B cell (primary cell): ENCODE results near the gene MATR3. TPM values are rescaled to one million over a fixed set of nuclear protein-coding genes. Genes with fewer than 3 reads are reported as not detected.

Source experiments
- ATAC-seq: fragments of 200-7000 bp; cut with Tn5 transposase; one replicate; pipeline ENCODE4 v1.10.0; 2021; ENCODE audit warnings: low read depth, mild to moderate bottlenecking, moderate number of reproducible peaks, moderate library complexity
- CTCF ChIA-PET: fragments of 350-600 bp; sonication (Branson Sonifier 250); formaldehyde crosslinking; loops from one replicate; lab custom pipeline; 2021; ENCODE audit warnings: antibody characterized with exemption, inconsistent platforms; lab: Charles Lee
- POLR2A ChIA-PET: fragments of 350-600 bp; sonication (Branson Sonifier 250); formaldehyde crosslinking; loops from one replicate; lab custom pipeline; 2021; ENCODE audit warnings: antibody characterized with exemption; lab: Charles Lee
- DNase-seq: peaks from one replicate; pipeline ENCODE4 v3.0.0; 2013
- H2AFZ ChIP-seq: 2 replicates; pipeline ENCODE4 v1.6.1; 2012; ENCODE audit warnings: mild to moderate bottlenecking, low read depth, low read length; ENCODE audit not compliant: insufficient read depth, poor library complexity, severe bottlenecking
- H3K27ac ChIP-seq, 2 donors: 1 replicate in 1 of 2; 2 replicates in 1 of 2; pipeline ENCODE4 v1.5.1; 2012 to 2013; ENCODE audit warnings: low read length in 2 of 2, mild to moderate bottlenecking in 2 of 2, moderate library complexity in 1 of 2
- H3K27me3 ChIP-seq, 4 experiments: fragments of 200-600 bp in 1 of 4; sonication (generic) in 1 of 4; replicated peaks in 1 of 4; 1 replicate in 2 of 4; 2 replicates in 2 of 4; pipeline versions ENCODE4 v1.6.1 to v1.7.0; 2013 to 2016; ENCODE audit warnings: low read length in 3 of 4, mild to moderate bottlenecking in 2 of 4, mixed read lengths in 1 of 4, moderate library complexity in 1 of 4; ENCODE audit not compliant: insufficient read depth in 4 of 4, control insufficient read depth in 3 of 4; ENCODE audit errors: control extremely low read depth in 1 of 4
- H3K36me3 ChIP-seq, 2 experiments: replicated peaks in 1 of 2; 1 replicate in 1 of 2; 2 replicates in 1 of 2; pipeline versions ENCODE4 v1.6.1 to v1.7.1; 2013; ENCODE audit warnings: low read length in 1 of 2; ENCODE audit not compliant: insufficient read depth in 2 of 2, control insufficient read depth in 1 of 2; ENCODE audit errors: control extremely low read depth in 1 of 2, extremely low read depth in 1 of 2
- H3K4me1 ChIP-seq, 2 donors: fragments of 200-600 bp in 1 of 2; sonication (generic) in 1 of 2; 1 replicate in 1 of 2; 2 replicates in 1 of 2; pipeline versions ENCODE4 v1.5.1 to v1.6.1; 2013 to 2017; ENCODE audit warnings: low read length in 2 of 2; ENCODE audit not compliant: control insufficient read depth in 2 of 2, insufficient read depth in 2 of 2
- H3K4me2 ChIP-seq: replicated peaks from 2 replicates; pipeline ENCODE3; 2012; ENCODE audit warnings: mild to moderate bottlenecking, low read depth, low read length; ENCODE audit not compliant: poor library complexity, severe bottlenecking
- H3K4me3 ChIP-seq, 5 experiments: fragments of 200-600 bp in 1 of 5; sonication (generic) in 1 of 5; 1 replicate in 3 of 5; 2 replicates in 2 of 5; pipeline versions ENCODE4 v1.5.1 to v1.7.0; 2011 to 2016; ENCODE audit warnings: low read length in 4 of 5, mild to moderate bottlenecking in 4 of 5, low read depth in 2 of 5, control low read depth in 1 of 5, moderate library complexity in 1 of 5; ENCODE audit not compliant: insufficient read depth in 1 of 5; ENCODE audit errors: control extremely low read depth in 1 of 5, extremely low read depth in 1 of 5
- H3K79me2 ChIP-seq: fragments of 200-600 bp; sonication (generic); one replicate; pipeline ENCODE4 v1.6.0; 2016; ENCODE audit warnings: low read length; ENCODE audit not compliant: control insufficient read depth, insufficient read depth
- H3K9ac ChIP-seq: fragments of 200-600 bp; sonication (generic); 2 replicates; pipeline ENCODE4 v1.6.1; 2017; ENCODE audit warnings: mild to moderate bottlenecking, low read length, moderate library complexity
- H3K9me3 ChIP-seq, 3 donors: one replicate each; pipeline versions ENCODE4 v1.6.1 to v1.7.1; 2013; ENCODE audit warnings: low read length in 2 of 3; ENCODE audit not compliant: control insufficient read depth in 2 of 3, insufficient read depth in 1 of 3; ENCODE audit errors: control extremely low read depth in 1 of 3
- H4K20me1 ChIP-seq: 2 replicates; pipeline ENCODE4 v1.6.0; 2012; ENCODE audit warnings: mild to moderate bottlenecking, low read length; ENCODE audit not compliant: insufficient read depth, control insufficient read depth, poor library complexity, severe bottlenecking
- H3K27ac Mint-ChIP-seq: one replicate; pipeline ENCODE4 v1.8.0; 2021; ENCODE audit warnings: mixed read lengths
- H3K27me3 Mint-ChIP-seq: one replicate; pipeline ENCODE4 v1.8.0; 2021; ENCODE audit warnings: mixed read lengths
- H3K4me1 Mint-ChIP-seq: one replicate; pipeline ENCODE4 v1.8.0; 2021; ENCODE audit warnings: mixed read lengths
- H3K4me3 Mint-ChIP-seq: one replicate; pipeline ENCODE4 v1.8.0; 2021; ENCODE audit warnings: mixed read lengths
- H3K9me3 Mint-ChIP-seq: one replicate; pipeline ENCODE4 v1.8.0; 2022; ENCODE audit warnings: mixed read lengths; ENCODE audit not compliant: insufficient read depth
- CTCF ChIP-seq: fragments of 200-600 bp; IDR thresholded peaks from one replicate; pipeline ENCODE4 v1.8.0; 2022; ENCODE audit warnings: antibody characterized with exemption, mild to moderate bottlenecking
- EZH2 ChIP-seq: IDR thresholded peaks from 2 replicates; pipeline ENCODE4 v1.6.1; 2012; ENCODE audit warnings: borderline replicate concordance, low read depth, mild to moderate bottlenecking, moderate library complexity, low read length; ENCODE audit not compliant: insufficient read depth, poor library complexity, severe bottlenecking
- WGBS: methylation state at CpG from one replicate; pipeline ENCODE4 v1.1.5; 2013; ENCODE audit warnings: missing lambda C conversion rate; ENCODE audit not compliant: insufficient coverage; 5-methylcytosine and 5-hydroxymethylcytosine counted together
- intact Hi-C: fragments of 100-400 bp; cut with micrococcal nuclease; formaldehyde crosslinking; loops from one replicate; pipeline ENCODE4 v1.10.0; 2022
- polyA plus RNA-seq: library from polyadenylated mRNA; depleted of rRNA; stranded (reverse); fragments of >200 nt; gene quantifications from 2 replicates; pipeline ENCODE4 v1.2.3, GENCODE V29; 2012
- total RNA-seq, 2 donors: library from RNA; stranded (reverse); fragments of 120-200 nt in 1 of 2; gene quantifications; 1 replicate in 1 of 2; 2 replicates in 1 of 2; pipeline versions ENCODE4 v1.2.3 to v1.2.4, GENCODE V29; 2013 to 2022

Gene MATR3
- total and polyA plus RNA-seq, 2 donors (not counting 1 experiment from before 2014, with no cell fraction given), result 76.7 to 243 TPM

- ATAC-seq (no peak), DNase-seq (no peak)
- intact Hi-C loops, result loop anchor here (1.0 to 10.0 kb wide), 2 partner anchors 144 to 172 kb away; partner anchors contain the start of gene SIL1
- H4K20me1 ChIP-seq, result peaks cover 55% of the 10 kb centered on the region
- peaks cover 2 to 6% of the 10 kb centered on the region in 2 experiments for H3K36me3 ChIP-seq
- no peaks in the 10 kb centered on the region for H3K27me3 Mint-ChIP-seq
- H3K27ac ChIP-seq, result peak overlapping the region; percentile 91 to 96
- H3K79me2 ChIP-seq, result peaks cover 63% of the 10 kb centered on the region
- H3K27me3 ChIP-seq, result no peaks in the 10 kb centered on the region
- 0% methylated on average over 6 of the region's 16 CpGs for WGBS
- H2AFZ ChIP-seq, result peak overlapping the region; percentile 61
- POLR2A ChIA-PET, result interaction anchor here (0.7 to 3.0 kb wide), 10 partner anchors 27 to 799 kb away, joined by 3 to 70 read pairs (median 4); partner anchors contain the start of genes ETF1, MATR3, MZB1 and SPATA24
- peak overlapping the region; percentile 100 for H3K4me3 Mint-ChIP-seq
- no peak for TF ChIP-seq EZH2
- no peak for TF ChIP-seq CTCF
- H3K4me2 ChIP-seq, result peak overlapping the region; percentile 79
- no peaks in the 10 kb centered on the region for H3K9me3 Mint-ChIP-seq
- peaks cover 52% of the 10 kb centered on the region for H3K4me1 Mint-ChIP-seq
- H3K9me3 ChIP-seq, result no peaks in the 10 kb centered on the region
- CTCF ChIA-PET, result interaction anchor here (0.9 to 2.7 kb wide), 16 partner anchors 11 to 143 kb away, joined by 3 to 39 read pairs (median 6); partner anchors contain the start of genes DNAJC18, MATR3, MZB1 and PROB1
- peaks cover 29 to 32% of the 10 kb centered on the region in 2 donors for H3K4me1 ChIP-seq
- H3K27ac Mint-ChIP-seq, result peak overlapping the region; percentile 100
- peak overlapping the region; percentile 63 to 99 (median 98) for H3K4me3 ChIP-seq
- peak overlapping the region; percentile 94 for H3K9ac ChIP-seq
These were observed 48.8 kb downstream of the MATR3 start for GRCh38 chr5:139342423-139342723.

DNA sequence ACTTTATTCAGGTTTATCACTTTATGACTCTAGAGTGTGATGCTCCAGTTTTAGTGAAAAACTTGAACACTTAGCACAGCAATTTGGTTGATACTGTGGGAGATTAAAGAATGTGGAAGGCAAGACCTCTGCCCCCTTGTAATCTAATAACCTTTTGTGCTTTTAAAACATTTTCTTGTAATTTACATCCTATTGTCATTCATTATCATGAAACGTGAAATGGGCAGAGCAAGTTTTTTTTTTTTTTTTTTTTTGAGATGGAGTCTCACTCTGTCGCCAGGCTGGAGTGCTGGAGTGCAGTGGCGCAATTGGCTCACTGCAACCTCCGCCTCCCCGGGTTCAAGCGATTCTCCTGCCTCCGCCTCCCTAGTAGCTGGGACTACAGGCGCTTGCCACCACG, 49.9 kb downstream of the MATR3 start:
- no peaks in the 10 kb centered on the region for H3K27me3 ChIP-seq
- Mint-ChIP-seq H3K9me3 (no peaks in the 10 kb centered on the region), H3K4me1 (peaks cover 55% of the 10 kb centered on the region), H3K4me3 (peak overlapping the region; percentile 100), H3K27ac (no peak overlapping the region), H3K27me3 (no peaks in the 10 kb centered on the region)
- H3K9me3 ChIP-seq, result no peaks in the 10 kb centered on the region
- H3K4me2 ChIP-seq, result peak overlapping the region; percentile 79
- H3K27ac ChIP-seq, result peak overlapping the region in 1 of 2 donors; percentile 96
- TF ChIP-seq CTCF, result no peak
- TF ChIP-seq EZH2, result no peak
- POLR2A ChIA-PET, result no interaction called here
- H4K20me1 ChIP-seq, result peaks cover 61% of the 10 kb centered on the region
- CTCF ChIA-PET, result interaction anchor here (0.7 to 1.6 kb wide), 3 partner anchors 22 to 48 kb away, joined by 3 to 6 read pairs (median 3); no protein-coding TSS in a partner anchor
- no peak for ATAC-seq
- DNase-seq, result no peak
- 98% methylated on average over 7 of the region's 9 CpGs for whole genome bisulfite sequencing
- peak overlapping the region in 3 of 5 experiments; percentile 92 to 99 (median 98) for H3K4me3 ChIP-seq
- intact Hi-C loops, result loop anchor here (10.0 kb wide), 1 partner anchor 171 kb away; no protein-coding TSS in a partner anchor
- H2AFZ ChIP-seq, result no peak overlapping the region
- peaks cover 29 to 35% of the 10 kb centered on the region in 2 donors for H3K4me1 ChIP-seq
- H3K36me3 ChIP-seq, result peaks cover 2 to 6% of the 10 kb centered on the region in 2 experiments
- H3K9ac ChIP-seq, result peak overlapping the region; percentile 94
- peaks cover 74% of the 10 kb centered on the region for H3K79me2 ChIP-seq
